Inferior parietal cortex (tissue), 1 donor: Measurements from ENCODE around the gene MSMB.

ENCODE experiments used
- DNase-seq: peaks from one replicate; pipeline ENCODE4 v3.0.0-alpha.2; 2016; ENCODE audit errors: extremely low spot score

The MSMB gene

GRCh38 chr10:46033602-46034011 is 12.5 kb downstream of the MSMB start:
- no peak for DNase-seq

GRCh38 chr10:46031648-46032532 is 14.2 kb downstream of the MSMB start:
- DNase-seq: no peak

GRCh38 chr10:46030091-46030937 is 15.8 kb downstream of the MSMB start, which contains the start of gene NCOA4:
Gene NCOA4 (minus strand): TSS chr10:46030623. CDS start chr10:46016680, 13,943 bp downstream.
- peak; percentile 98 for DNase-seq

GRCh38 chr10:46029461-46030030 is 16.5 kb downstream of the MSMB start:
- DNase-seq: no peak

DNA sequence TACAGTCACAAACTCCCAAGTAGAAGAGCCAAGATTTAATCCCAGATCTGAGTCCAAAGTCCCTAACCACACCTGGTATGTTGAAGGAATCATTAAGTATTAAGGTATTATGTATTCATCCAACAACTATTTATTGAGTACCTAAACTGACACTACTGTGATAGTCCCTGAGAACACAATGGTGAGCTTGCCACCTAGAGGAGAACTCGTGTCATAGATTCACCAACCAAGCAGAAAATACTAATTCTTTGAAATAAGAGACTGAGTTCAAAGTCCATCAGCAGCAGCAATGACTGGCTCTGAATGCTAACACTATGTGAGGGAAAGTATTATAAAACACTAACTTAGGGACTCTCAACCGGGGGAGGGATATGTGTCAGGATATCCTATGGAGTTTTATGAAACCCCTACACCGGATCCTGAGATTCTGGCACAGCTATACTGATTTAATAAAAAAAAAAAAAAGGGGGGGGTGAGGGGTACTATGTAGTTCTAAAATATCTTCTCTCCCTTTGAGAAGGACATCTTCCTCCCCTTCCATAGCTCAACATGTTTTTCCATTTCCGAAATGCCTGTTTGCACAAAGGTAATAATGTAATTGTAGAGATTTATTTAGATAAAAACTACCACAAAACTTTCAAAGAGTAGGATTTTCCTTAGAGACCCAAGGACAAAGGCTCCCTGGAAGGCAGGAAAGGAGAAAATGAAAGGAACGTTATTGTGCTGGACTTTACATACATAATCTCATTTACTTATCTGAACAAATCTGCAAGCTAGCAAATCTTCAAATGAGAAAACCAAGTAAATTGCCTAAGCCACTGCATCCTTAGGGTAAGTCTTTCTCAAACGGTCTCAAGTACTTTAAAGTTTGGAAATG is 17.2 kb downstream of the MSMB start:
- peak; percentile 53 for DNase-seq

DNA sequence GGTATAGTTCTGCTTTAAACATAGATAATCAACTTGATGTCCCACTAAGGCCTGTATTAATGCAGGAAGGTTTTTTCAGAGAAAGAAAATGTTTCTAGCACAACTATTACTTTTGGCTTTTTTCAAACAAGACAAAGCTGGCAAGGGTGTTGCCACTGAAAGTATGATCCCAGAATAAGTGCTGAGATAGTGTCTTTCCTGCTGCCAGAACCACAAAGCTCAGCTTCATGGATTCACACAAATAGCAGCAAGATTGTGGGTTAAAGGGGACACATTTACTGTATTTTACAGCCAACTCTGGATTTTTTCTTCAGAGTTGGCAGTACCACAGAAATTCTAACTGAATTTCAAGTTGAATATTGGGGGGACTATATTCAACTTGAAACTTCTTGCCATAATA is 20.0 kb downstream of the MSMB start:
- no peak for DNase-seq

GRCh38 chr10:46025406-46025805 is 20.7 kb downstream of the MSMB start:
- DNase-seq: no peak

DNA sequence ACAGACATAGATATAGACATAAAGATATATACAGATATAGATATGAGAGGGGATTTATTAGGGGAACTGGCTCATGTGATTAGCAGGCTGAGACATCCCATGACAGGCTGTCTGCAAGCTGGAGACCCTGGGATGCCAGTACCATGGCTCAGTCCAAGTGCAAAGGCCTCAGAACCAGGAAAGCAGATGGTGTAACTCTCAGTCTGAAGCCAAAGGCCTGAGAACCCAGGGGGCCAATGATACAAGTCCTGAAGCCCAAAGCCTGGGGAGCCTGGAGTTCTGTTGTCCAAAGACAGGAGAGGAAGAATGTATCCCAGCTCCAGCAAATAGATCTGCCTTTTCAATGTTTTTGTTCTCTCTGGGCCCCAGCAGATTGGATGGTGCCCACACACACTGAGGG is 21.1 kb downstream of the MSMB start:
- no peak for DNase-seq

DNA sequence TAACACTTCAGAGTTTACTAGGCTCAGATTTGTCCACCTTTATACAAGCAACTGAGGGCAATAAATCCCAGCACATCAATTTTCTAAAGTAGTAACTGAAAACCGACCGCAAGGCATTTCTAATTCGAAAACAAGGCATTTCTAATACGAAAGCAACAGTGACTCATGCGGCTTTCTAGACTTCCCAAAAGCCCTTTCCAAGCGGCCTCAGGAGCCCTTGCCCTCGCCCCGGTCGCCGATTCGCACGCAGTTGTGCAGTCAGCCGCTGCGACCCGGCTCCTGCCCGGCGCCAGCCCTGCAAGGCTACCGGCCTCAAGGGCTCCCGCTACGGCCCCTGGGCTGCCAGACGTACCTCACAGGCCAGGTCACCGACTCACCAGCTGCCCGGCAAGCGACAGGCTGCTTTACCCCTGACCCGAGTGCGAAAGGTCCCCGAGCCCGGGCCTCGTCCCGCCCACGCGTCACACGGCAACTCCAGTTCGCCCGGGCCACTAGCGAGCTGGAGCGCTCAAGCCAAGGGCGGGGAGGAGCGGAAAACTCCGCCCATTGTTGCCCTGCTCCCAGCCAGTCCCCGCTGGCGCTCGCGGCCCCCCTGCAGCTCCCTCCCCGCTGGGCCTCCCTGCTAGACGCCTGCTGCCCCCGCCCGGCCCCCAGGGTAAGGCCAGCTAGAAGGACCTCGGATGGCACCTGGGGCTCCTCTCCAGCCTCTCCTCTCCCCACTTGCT is 22.9 kb downstream of the MSMB start:
- DNase-seq: peak; percentile 75

DNA sequence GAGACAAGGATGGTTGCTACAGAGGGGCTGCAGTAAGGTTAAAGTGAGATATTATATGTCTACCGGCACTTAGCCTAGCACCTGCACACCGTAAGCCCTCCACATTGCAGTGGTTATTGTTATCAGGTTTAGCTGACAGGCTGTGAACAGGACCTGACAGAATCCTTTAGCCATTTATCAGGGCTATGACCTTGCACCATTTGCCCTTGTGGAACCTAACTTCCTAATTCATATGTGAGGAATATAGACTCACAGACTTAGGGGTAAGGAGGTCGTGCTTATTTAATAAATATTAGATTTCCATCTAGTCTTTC is 25.8 kb downstream of the MSMB start:
- DNase-seq: no peak

DNA sequence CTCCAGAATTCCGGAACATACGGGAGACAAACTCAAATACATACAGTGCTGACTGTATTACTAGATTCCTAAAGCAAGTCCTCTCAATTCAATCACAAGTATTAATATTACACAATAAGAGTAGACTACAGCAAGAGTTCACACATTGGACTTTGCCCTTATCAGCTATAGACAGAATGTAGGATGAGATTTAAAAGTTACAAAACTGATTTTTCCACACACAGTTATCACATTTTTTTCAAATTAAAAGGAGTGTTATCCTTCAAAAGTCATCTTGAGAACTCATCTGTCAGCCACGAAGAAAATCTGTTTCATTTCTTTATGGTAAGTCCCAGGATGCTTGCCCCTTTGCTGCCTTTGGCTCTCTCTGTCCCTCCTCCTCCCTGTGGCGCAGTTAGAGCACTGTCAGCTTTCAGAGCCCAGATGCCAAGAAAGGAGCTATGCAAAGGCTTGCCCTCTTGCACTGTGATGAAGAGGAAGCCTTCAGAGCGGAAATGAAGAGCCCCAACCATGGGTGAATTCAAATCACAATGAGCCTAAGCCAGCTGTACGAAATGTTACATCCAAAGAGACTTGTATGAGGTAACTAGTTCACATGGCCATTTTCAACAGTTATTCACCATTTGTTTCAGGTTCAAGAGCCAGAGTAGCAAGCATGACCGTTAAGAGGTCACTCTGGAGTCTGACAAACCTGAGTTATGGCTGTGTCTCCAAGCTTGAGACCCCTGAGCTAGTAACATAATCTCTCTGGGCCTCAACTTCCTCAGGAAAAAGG is 26.3 kb downstream of the MSMB start:
- no peak for DNase-seq

DNA sequence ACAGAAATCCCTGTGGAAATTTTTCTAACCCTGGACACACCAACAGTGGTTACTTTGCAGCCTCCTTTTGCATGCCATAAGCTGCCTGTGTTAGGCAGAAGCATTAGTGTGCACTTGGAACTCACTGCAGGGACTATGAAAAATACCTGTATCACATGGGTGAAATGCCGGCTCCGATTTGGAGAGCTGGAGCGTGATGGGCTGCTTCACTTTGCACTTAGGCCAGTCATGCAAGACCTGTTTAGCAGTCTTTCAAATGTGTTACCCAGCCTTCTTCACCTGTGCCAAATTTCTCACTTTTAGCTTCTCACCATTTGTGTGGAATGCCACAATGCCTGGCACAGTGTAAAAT is 26.9 kb downstream of the MSMB start:
- DNase-seq: no peak

- no peak for DNase-seq
These were observed 27.5 kb downstream of the MSMB start for GRCh38 chr10:46018453-46019176.

DNA sequence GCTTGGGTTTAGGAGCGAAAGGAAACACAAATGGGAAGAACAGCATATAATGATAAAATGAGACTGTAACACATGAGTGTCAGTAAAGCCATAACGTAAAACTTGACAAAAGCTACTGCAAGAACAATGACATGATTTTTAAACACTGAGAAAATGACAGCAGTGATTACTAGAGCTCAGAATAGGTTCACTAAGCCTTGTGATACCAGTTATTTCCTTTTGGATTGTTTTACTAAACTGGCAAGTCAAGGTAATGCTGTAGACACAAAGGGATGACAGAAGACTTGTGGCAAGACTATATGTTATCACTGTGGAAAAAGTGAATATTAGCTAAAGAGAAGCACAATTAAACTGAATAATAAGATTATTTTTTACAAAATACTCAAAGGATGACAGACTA is 28.3 kb downstream of the MSMB start:
- DNase-seq: no peak

- DNase-seq: no peak
These were observed 29.3 kb downstream of the MSMB start for GRCh38 chr10:46016811-46017210.

GRCh38 chr10:46016190-46016589 is 29.9 kb downstream of the MSMB start:
- no peak for DNase-seq

DNA sequence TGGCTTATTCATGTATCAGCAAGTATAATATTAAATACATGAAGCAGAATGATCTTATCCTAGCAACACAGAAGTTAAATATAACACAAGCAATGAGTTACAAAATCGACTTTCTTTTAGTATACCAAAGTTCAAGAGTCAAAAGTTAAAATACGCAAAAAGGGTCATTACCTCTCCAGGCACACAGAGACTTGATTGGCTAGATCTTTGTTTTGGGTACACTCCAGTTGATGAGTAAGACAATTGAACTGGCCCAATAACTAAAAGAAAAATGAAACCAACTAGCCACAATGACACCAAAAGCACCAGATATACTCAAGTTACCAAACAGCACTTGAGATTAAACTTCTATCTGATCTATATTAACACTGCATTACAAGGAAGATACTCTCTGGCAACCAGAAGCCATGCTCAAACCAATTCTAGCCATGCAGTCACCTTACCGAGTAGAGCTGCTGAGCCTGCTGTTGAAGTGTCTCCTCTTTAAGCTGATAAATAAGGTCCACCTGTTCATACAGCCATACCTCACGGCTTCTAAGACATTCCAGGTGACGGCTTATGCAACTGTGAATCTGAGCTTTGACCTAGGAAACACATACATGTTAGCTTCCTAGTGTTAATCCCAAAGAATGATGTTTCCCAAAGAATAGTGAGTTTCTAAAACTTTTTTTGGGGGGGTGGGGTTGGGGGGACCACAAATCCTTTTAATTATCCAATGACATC is 31.2 kb downstream of the MSMB start:
- DNase-seq: no peak

GRCh38 chr10:46014206-46014605 is 31.9 kb downstream of the MSMB start:
- DNase-seq: no peak

DNA sequence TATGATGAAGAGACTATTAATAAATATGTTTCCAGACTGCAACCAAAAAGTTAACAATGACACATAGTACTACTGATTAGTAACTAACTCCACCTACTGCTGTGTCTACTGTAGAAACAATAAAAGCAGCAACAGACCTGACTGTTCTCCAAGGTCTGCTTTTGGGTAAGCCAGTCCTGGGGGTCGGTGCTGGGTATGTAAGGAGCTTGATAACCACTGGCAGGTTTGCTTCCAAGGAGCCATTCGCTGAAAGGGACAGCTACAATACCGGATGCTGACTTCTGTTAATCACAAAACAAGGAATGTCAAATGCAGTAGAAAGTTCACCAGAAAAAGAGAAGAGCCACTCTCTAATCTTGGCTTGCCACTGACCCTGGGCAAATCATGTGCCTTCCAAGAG is 33.3 kb downstream of the MSMB start:
- no peak for DNase-seq
